ENCODE results near the gene MSMO1.

MSMO1 gene

GRCh38 chr4:165386328-165386727, 58.9 kb downstream of the MSMO1 start:
- TF ChIP-seq SIN3A (IDR thresholded peaks at IDR 0.05; ENCODE audit: borderline replicate concordance, insufficient read depth, low read length) = no peak
- TF ChIP-seq FOXP2 (optimal IDR thresholded peaks at IDR 0.05; ENCODE audit: borderline replicate concordance, extremely low read depth, extremely low read length, insufficient read depth) = no peak
- no peak for TF ChIP-seq REST (IDR thresholded peaks at IDR 0.05; ENCODE audit: insufficient read depth in 1 of 2, low read depth in 2 of 2, low read length in 2 of 2)
- TF ChIP-seq POLR2AphosphoS5 (IDR thresholded peaks at IDR 0.05; ENCODE audit: low read depth, low read length) = no peak
- no peak for TF ChIP-seq TAF1 (IDR thresholded peaks at IDR 0.05; ENCODE audit: borderline replicate concordance, insufficient read depth, low read length)

- TF ChIP-seq POLR2AphosphoS5 (IDR thresholded peaks at IDR 0.05; ENCODE audit: low read depth, low read length) (no peak), REST (IDR thresholded peaks at IDR 0.05; ENCODE audit: insufficient read depth in 1 of 2, low read depth in 2 of 2, low read length in 2 of 2) (no peak), SIN3A (IDR thresholded peaks at IDR 0.05; ENCODE audit: borderline replicate concordance, insufficient read depth, low read length) (no peak), FOXP2 (optimal IDR thresholded peaks at IDR 0.05; ENCODE audit: borderline replicate concordance, extremely low read depth, extremely low read length, insufficient read depth) (no peak), TAF1 (IDR thresholded peaks at IDR 0.05; ENCODE audit: borderline replicate concordance, insufficient read depth, low read length) (no peak)
These were observed 61.3 kb downstream of the MSMO1 start for GRCh38 chr4:165388756-165389155.
